ENCODE measurements around the gene FABP6.

- TF ChIP-seq PPARA (CRISPR knock-in tag; IDR thresholded peaks at IDR 0.05; ENCODE audit: borderline replicate concordance) (no peak), ZFP3 (CRISPR knock-in tag; IDR thresholded peaks at IDR 0.05) (no peak)
Measured at GRCh38 chr5:160180931-160181330, 48.4 kb upstream of the FABP6 start.

All from SK-N-SH treated with all-trans-retinoic acid at 6 μM for 48 hours (cell line).